ENCODE measurements around the gene FARP1.

FARP1 gene

DNA sequence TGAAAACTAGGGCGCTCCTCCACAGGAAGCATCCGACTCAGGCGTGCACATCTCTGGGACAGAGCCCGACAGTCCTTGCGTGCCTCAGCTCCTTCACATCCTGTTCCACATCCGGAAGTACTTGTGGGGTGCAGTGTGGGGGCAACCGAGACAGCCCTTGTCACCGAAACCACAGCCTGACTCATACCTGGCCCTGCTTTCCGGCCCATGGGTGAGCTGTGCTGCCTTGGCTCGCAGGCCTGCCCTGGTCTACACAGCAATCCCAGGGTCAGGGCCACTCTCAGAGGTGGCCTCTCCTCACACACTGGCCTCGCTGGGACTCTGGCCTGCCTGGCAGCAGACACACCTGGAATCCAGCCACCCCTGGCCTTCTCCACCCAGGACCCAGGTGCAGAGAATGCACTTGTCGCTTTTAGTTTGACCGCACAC is 333.7 kb downstream of the FARP1 start:
- H3K4me3 ChIP-seq (ENCODE audit: low read depth, low read length) = no peak overlapping the region
- TF ChIP-seq, protein P1, sequence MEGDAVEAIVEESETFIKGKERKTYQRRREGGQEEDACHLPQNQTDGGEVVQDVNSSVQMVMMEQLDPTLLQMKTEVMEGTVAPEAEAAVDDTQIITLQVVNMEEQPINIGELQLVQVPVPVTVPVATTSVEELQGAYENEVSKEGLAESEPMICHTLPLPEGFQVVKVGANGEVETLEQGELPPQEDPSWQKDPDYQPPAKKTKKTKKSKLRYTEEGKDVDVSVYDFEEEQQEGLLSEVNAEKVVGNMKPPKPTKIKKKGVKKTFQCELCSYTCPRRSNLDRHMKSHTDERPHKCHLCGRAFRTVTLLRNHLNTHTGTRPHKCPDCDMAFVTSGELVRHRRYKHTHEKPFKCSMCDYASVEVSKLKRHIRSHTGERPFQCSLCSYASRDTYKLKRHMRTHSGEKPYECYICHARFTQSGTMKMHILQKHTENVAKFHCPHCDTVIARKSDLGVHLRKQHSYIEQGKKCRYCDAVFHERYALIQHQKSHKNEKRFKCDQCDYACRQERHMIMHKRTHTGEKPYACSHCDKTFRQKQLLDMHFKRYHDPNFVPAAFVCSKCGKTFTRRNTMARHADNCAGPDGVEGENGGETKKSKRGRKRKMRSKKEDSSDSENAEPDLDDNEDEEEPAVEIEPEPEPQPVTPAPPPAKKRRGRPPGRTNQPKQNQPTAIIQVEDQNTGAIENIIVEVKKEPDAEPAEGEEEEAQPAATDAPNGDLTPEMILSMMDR (IDR thresholded peaks at IDR 0.05; ENCODE audit: low read depth, low read length) = no peak

DNA sequence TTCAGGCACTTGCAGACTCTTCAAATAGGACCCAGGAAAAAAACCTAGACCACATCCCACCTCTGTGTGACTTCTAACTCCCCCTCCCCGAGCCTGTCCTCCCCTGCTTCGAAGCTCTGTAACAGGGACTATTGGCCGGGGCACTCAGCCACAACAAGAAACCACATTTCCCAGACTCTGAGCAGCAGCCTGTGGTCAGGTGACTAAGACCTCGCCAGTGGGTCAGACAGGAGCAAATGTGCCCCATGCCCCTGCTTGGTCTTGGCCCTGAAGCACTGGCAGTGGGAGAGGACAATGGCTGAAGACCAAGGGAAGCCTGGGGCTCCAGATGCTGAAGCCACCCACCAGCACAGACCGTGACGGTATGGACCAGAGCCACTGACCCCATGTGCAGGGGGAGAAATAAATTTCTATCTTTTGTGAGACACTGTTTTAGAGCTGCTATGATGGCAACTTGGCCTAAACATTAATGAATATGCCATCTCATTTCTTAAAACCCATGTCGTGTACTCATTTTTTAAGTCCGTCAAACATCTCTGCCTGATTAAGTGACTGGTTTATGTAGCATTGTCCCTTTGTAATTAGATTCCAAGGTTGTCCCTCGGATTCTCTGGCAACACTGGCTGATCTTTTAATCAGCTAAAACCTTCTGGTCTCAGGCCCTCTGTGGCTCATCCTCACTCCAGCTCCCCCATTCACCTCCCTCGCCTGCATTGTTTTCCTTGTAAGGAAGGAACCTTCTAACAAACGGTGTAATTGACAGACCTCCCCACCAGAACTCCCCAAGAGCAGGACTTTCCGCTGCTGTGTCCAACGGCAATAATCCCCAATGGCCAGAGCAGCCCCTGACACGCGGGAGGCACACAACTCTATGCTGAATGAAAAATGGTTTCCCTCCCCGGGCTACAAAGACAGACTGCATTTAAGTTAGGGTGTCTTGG is 335.6 kb downstream of the FARP1 start:
- H3K4me3 ChIP-seq (ENCODE audit: low read depth, low read length) = no peak overlapping the region
- TF ChIP-seq, protein P1 (IDR thresholded peaks at IDR 0.05; ENCODE audit: low read depth, low read length) = no peak

DNA sequence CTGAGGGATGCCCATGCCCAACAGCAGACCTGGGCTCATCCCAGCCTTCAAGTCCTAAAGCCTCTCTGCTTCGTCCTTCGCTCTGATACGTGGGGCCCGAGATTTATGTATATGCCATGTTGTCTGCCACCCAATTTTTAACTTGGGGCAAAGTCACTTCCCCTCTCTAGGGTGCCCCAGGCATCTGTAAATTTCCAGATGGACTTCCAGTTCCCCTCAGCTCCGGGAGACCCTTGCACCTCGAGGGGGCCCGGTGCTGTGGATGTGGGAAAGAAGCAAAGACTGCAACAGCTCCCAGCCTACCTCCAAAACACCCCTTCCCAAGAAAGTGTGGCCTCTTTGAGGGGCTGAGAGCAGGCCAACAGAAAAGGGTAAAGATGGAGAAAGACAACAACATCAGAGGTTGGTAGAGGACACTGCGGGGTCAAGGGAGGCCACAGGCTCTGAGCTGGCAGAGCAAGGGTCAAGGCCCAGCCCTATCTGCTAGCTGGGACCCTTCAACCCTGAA is 336.7 kb downstream of the FARP1 start:
- H3K4me3 ChIP-seq (ENCODE audit: low read depth, low read length) = no peak overlapping the region
- TF ChIP-seq, protein P1 (IDR thresholded peaks at IDR 0.05; ENCODE audit: low read depth, low read length) = no peak

DNA sequence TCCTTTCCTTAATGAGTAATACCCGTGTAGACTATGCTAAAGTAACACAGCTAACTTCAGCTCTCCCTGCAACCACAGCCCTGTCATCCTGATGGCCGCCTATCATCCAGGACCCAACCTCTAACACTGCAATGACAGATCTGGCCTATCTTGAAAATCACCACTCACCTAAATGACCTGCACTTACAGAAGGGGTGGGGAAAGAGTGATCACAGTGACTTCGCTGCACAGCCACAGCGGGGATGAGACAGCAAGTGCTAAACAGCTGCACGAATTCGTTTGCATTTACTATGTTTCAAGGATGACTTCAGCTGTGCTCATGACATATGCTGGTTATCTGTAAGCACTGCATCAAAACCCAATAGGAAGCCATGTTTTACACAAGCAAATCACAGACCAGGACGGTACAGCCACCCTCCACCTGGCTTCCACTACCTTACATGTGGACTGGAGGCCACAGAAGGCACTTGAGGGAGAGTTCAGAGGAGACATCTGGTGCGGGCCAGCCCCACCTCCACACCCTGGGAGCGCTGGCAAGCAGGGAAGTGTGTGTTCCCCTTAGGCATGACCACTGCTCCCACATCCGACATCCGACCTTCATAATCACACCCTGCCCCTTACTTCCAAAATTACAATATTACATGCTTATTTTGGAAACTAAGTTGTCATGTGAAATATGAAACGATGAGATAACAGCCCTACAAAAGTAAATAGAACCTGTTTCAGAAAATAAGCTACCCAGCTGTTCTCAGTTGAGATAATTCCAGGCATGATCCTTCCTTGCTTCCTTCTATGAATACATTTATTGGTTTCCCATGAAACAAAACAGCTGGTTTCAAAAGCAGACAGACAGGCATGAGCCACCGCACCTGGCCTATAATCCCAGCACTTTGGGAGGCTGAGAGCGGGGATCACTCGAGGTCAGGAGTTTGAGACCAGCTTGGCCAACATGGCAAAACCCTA is 338.3 kb downstream of the FARP1 start:
- TF ChIP-seq, protein P1 (IDR thresholded peaks at IDR 0.05; ENCODE audit: low read depth, low read length) = no peak
- H3K4me3 ChIP-seq (ENCODE audit: low read depth, low read length) = no peak overlapping the region

DNA sequence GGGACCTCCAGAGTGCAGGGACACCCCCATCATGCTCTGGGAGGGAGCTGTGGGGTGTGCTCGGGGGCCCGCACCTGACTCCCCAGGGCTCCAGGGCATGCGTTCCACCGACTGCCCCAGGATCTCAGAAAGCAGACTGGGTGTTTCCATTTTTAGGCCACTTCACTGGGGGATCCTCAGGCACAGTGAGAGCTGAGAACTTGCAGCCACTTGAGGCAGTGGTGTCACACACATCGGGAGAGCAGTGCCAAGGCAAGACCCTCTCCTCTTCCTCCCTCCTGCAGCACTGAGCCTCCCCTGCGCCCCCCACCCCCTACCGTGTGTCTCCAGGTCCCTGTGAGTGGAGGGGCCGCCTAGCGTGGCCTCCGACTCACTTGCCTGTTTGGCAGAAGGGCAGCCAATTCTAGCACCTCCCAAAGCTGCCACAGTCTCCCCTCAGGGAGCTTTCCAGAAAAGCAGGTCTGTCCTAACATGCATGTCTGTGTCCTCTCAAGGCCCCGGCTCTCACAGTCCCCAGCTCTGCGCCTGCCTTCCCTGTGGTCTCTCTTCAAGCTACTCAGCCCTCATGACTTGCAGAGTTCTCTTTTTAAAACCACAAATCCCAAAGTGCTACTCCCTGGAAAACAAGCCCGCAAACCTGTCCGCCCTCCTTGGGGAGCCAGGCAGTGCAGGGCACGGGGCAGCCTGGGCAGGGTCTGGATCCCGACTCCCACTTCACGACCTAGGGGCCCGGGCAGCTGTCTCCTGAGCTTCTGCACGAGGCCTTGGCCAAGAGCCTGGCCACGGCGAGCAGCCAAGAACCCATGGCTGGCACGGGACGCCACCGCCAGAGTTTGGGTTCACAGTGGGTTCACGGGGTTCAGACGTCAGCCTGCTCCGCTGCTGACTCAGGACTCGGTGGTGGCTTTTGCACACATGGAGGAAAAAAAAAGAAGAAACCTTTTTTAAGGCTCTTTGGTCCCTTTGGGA is 339.9 kb downstream of the FARP1 start:
- TF ChIP-seq, protein P1 (IDR thresholded peaks at IDR 0.05; ENCODE audit: low read depth, low read length) = no peak
- no peak overlapping the region for H3K4me3 ChIP-seq (ENCODE audit: low read depth, low read length)

DNA sequence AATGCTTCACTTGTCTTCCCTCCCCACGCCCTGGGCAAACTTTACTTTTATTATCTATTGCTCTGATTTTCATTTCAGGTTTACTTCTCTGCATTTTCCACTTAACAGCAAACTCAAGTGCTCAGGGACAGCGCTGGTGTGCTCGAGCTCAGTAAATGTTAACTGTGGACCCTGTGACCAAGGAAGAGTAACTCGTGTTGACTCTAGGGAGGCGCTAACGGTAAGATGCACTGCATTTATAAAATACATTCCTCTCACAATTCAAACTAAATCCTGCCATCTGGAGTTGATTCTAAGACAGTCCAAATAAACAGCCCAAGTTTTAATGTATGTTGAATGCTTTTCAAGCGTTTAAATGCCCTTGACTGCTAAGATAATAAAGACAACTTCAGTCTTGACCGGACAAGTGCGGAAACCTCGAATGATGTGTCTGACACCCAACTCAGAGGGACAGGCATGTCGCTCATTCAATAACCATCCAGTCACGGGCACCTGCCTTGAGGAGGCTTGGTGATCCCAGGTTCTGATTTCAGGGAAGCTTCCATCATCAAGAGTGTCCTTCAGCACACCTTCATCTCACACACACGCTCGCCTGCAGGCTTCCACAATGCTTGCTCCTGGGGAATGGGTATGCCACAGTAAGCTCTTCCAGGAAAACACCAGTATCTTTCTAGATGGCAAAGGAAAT is 340.9 kb downstream of the FARP1 start:
- H3K4me3 ChIP-seq (ENCODE audit: low read depth, low read length) = no peak overlapping the region
- TF ChIP-seq, protein P1 (IDR thresholded peaks at IDR 0.05; ENCODE audit: low read depth, low read length) = no peak
